IMR-90 (cell line): ENCODE results near the gene SYNPO2. TPM values are rescaled to one million over a fixed set of nuclear protein-coding genes. Genes with fewer than 3 reads are reported as not detected.
A peak's percentile ranks its signal among the peaks of the same experiment; 100 is the strongest.

ENCODE experiments used
- ATAC-seq: fragments of 200-7000 bp; cut with Tn5 transposase; 2 replicates; pipeline ENCODE4 v1.9.1; 2020; ENCODE audit warnings: low read depth, mild to moderate bottlenecking, moderate library complexity
- BruUV-seq: library from RNA; stranded (reverse); fragments of 400-500 nt; replicated peaks from 2 replicates; lab custom pipeline; 2021; lab: Mats Ljungman, UMichigan
- CTCF ChIA-PET: fragments of 300-600 bp; formaldehyde crosslinking; extraction: SDS; loops from one replicate; lab custom pipeline; 2021; ENCODE audit warnings: antibody characterized with exemption; lab: Yijun Ruan, JAX
- POLR2A ChIA-PET: fragments of 300-600 bp; sonication (Branson Sonifier 250); formaldehyde crosslinking; loops from one replicate; lab custom pipeline; 2022; ENCODE audit warnings: antibody characterized with exemption; ENCODE audit not compliant: unreplicated experiment; lab: Charles Lee
- DNase-seq: peaks from one replicate; pipeline ENCODE4 v3.0.0; 2013
- H2AFZ ChIP-seq: replicated peaks from 2 replicates; pipeline ENCODE3; 2013; ENCODE audit warnings: low read length, mild to moderate bottlenecking; ENCODE audit not compliant: poor library complexity
- H2AK5ac ChIP-seq: 2 replicates; pipeline ENCODE4 v1.6.1; 2013; ENCODE audit warnings: low read depth, low read length, inconsistent platforms
- H2AK9ac ChIP-seq: replicated peaks from 2 replicates; pipeline ENCODE3; 2013; ENCODE audit warnings: mild to moderate bottlenecking, low read depth, low read length, moderate library complexity; ENCODE audit not compliant: poor library complexity
- H2BK120ac ChIP-seq: 2 replicates; pipeline ENCODE4 v1.6.1; 2013; ENCODE audit warnings: low read depth, low read length, inconsistent platforms
- H2BK15ac ChIP-seq: 3 replicates; pipeline ENCODE4 v1.6.1; 2013; ENCODE audit warnings: low read depth, low read length, inconsistent platforms
- H2BK20ac ChIP-seq: 2 replicates; pipeline ENCODE4 v1.6.1; 2013; ENCODE audit warnings: low read depth, mild to moderate bottlenecking, inconsistent platforms, low read length, moderate library complexity
- H2BK5ac ChIP-seq: 2 replicates; pipeline ENCODE4 v1.6.1; 2013; ENCODE audit warnings: mild to moderate bottlenecking, low read depth, low read length, inconsistent platforms; ENCODE audit not compliant: poor library complexity, severe bottlenecking
- H3K14ac ChIP-seq: replicated peaks from 2 replicates; pipeline ENCODE4 v1.6.1; 2013; ENCODE audit warnings: low read depth, low read length, inconsistent platforms
- H3K18ac ChIP-seq: 2 replicates; pipeline ENCODE4 v1.6.1; 2013; ENCODE audit warnings: low read depth, low read length, control low read depth
- H3K23ac ChIP-seq: 2 replicates; pipeline ENCODE4 v1.6.1; 2013; ENCODE audit warnings: low read depth, low read length, inconsistent platforms
- H3K27ac ChIP-seq: 2 replicates; pipeline ENCODE4 v1.5.1; 2013; ENCODE audit warnings: mild to moderate bottlenecking, control low read depth, low read length; ENCODE audit not compliant: insufficient read depth
- H3K27me3 ChIP-seq: 2 replicates; pipeline ENCODE4 v1.6.1; 2013; ENCODE audit warnings: low read length; ENCODE audit not compliant: control insufficient read depth, insufficient read depth
- H3K36me3 ChIP-seq: 2 replicates; pipeline ENCODE4 v1.6.1; 2013; ENCODE audit warnings: low read length, mixed read lengths; ENCODE audit not compliant: control insufficient read depth, insufficient read depth
- H3K4ac ChIP-seq: 2 replicates; pipeline ENCODE4 v1.6.1; 2013; ENCODE audit warnings: low read depth, low read length, inconsistent platforms
- H3K4me1 ChIP-seq: 2 replicates; pipeline ENCODE4 v1.6.1; 2013; ENCODE audit warnings: low read length, mixed read lengths; ENCODE audit not compliant: control insufficient read depth, insufficient read depth
- H3K4me2 ChIP-seq: 2 replicates; pipeline ENCODE4 v1.6.1; 2013; ENCODE audit warnings: low read depth, mild to moderate bottlenecking, control low read depth, low read length, moderate library complexity
- H3K4me3 ChIP-seq: 2 replicates; pipeline ENCODE4 v1.5.1; 2013; ENCODE audit warnings: low read depth, mild to moderate bottlenecking, control low read depth, low read length, moderate library complexity; ENCODE audit not compliant: insufficient read depth
- H3K56ac ChIP-seq: 2 replicates; pipeline ENCODE4 v1.6.1; 2013; ENCODE audit warnings: low read length, inconsistent platforms; ENCODE audit not compliant: insufficient read depth; ENCODE audit errors: extremely low read depth
- H3K79me1 ChIP-seq, 2 experiments: 2 replicates each; pipeline ENCODE4 v1.6.1; 2013; ENCODE audit warnings: low read length in 2 of 2, inconsistent platforms in 1 of 2, low read depth in 1 of 2
- H3K9ac ChIP-seq: 2 replicates; pipeline ENCODE4 v1.6.1; 2013; ENCODE audit warnings: low read depth, low read length, control low read depth
- H3K9me1 ChIP-seq: 2 replicates; pipeline ENCODE4 v1.6.1; 2013; ENCODE audit warnings: low read length, inconsistent platforms; ENCODE audit not compliant: insufficient read depth
- H3K9me3 ChIP-seq: 2 replicates; pipeline ENCODE4 v1.6.1; 2013; ENCODE audit warnings: low read length; ENCODE audit not compliant: control insufficient read depth, insufficient read depth
- H4K20me1 ChIP-seq: 2 replicates; pipeline ENCODE4 v1.6.1; 2013; ENCODE audit warnings: low read length, inconsistent platforms; ENCODE audit not compliant: insufficient read depth
- H4K5ac ChIP-seq: 2 replicates; pipeline ENCODE4 v1.6.1; 2013; ENCODE audit warnings: mild to moderate bottlenecking, low read depth, low read length, control low read depth
- H4K8ac ChIP-seq, 2 experiments: 2 replicates each; pipeline ENCODE4 v1.6.1; 2013; ENCODE audit warnings: low read depth in 2 of 2, low read length in 2 of 2, control low read depth in 1 of 2, inconsistent platforms in 1 of 2
- H4K91ac ChIP-seq: 2 replicates; pipeline ENCODE4 v1.6.1; 2013; ENCODE audit warnings: low read depth, low read length, inconsistent platforms; ENCODE audit not compliant: insufficient read depth
- BHLHE40 ChIP-seq: fragments of 150-350 bp; IDR thresholded peaks from 2 replicates; pipeline ENCODE4 v1.6.1; 2016; ENCODE audit warnings: mild to moderate bottlenecking, low read depth, low read length
- CEBPB ChIP-seq: IDR thresholded peaks from 2 replicates; pipeline ENCODE4 v1.6.1; 2012; ENCODE audit warnings: low read depth, low read length, improper control_type of control experiment
- CHD1 ChIP-seq: IDR thresholded peaks from 2 replicates; pipeline ENCODE4 v1.6.1; 2012; ENCODE audit warnings: low read depth, low read length, improper control_type of control experiment
- FOS ChIP-seq: fragments of 150-350 bp; IDR thresholded peaks from 2 replicates; pipeline ENCODE4 v1.6.1; 2016; ENCODE audit warnings: low read depth, low read length
- MAFK ChIP-seq: IDR thresholded peaks from 2 replicates; pipeline ENCODE4 v1.6.1; 2012; ENCODE audit warnings: low read depth, low read length, improper control_type of control experiment
- MAZ ChIP-seq: IDR thresholded peaks from 2 replicates; pipeline ENCODE4 v1.6.1; 2012; ENCODE audit warnings: low read depth, mild to moderate bottlenecking, low read length, improper control_type of control experiment, moderate library complexity, borderline replicate concordance
- MXI1 ChIP-seq: IDR thresholded peaks from 2 replicates; pipeline ENCODE4 v1.6.1; 2012; ENCODE audit warnings: low read depth, mild to moderate bottlenecking, low read length, moderate library complexity, borderline replicate concordance
- NFE2L2 ChIP-seq: fragments of 150-350 bp; IDR thresholded peaks from 2 replicates; pipeline ENCODE4 v1.6.1; 2016; ENCODE audit warnings: low read depth, mild to moderate bottlenecking, low read length
- POLR2A ChIP-seq: IDR thresholded peaks from 2 replicates; pipeline ENCODE4 v1.6.1; 2012; ENCODE audit warnings: mild to moderate bottlenecking, low read depth, low read length
- RAD21 ChIP-seq: IDR thresholded peaks from 2 replicates; pipeline ENCODE4 v1.6.1; 2012; ENCODE audit warnings: low read length, improper control_type of control experiment
- RFX5 ChIP-seq: IDR thresholded peaks from 2 replicates; pipeline ENCODE4 v1.8.0; 2012; ENCODE audit warnings: low read depth, mild to moderate bottlenecking, low read length, moderate library complexity
- SMC3 ChIP-seq: fragments of 150-350 bp; IDR thresholded peaks from 2 replicates; pipeline ENCODE4 v1.6.1; 2016; ENCODE audit warnings: low read depth, mild to moderate bottlenecking, antibody characterized with exemption, low read length, moderate library complexity
- WGBS, 2 experiments: methylation state at CpG; one replicate each; pipeline versions ENCODE4 v1.1.5 to v1.1.7; 2013; ENCODE audit warnings: missing lambda C conversion rate in 2 of 2; ENCODE audit not compliant: insufficient read length in 1 of 2; ENCODE audit errors: extremely low coverage in 2 of 2; 5-methylcytosine and 5-hydroxymethylcytosine counted together
- dilution Hi-C: fragments of 300-500 bp; cut with HindIII; formaldehyde crosslinking; loops from one replicate; pipeline ENCODE4 v1.14.3; 2018; ENCODE audit warnings: low sequenced_read_pairs; ENCODE audit not compliant: unreplicated experiment
- in situ Hi-C: fragments of 300-500 bp; cut with MboI; formaldehyde crosslinking; loops from 3 replicates; pipeline ENCODE4 v1.14.3; 2019; ENCODE audit warnings: low sequenced_read_pairs, inconsistent platforms, mixed read lengths
- intact Hi-C: fragments of 100-400 bp; cut with micrococcal nuclease; formaldehyde crosslinking; loops from 2 replicates; pipeline ENCODE4 v1.10.0; 2022
- polyA plus RNA-seq, 3 experiments: library from polyadenylated mRNA; depleted of rRNA; stranded (reverse); fragments of >200 nt; gene quantifications; 2 replicates each; pipeline ENCODE4 v1.2.3, GENCODE V29; 2012; ENCODE audit warnings: low replicate concordance in 1 of 3
- total RNA-seq: library from RNA; depleted of rRNA; stranded (reverse); fragments of >200 nt; gene quantifications from 2 replicates; pipeline ENCODE4 v1.2.3, GENCODE V29; 2012
- TF ChIP-seq, protein P1 (sequence below): fragments of 150-350 bp; IDR thresholded peaks from 2 replicates; pipeline ENCODE4 v1.6.1; 2016; ENCODE audit warnings: low read depth, mild to moderate bottlenecking, low read length, moderate library complexity, borderline replicate concordance
- TF ChIP-seq, protein P2 (sequence below): conservative IDR thresholded peaks from 2 replicates; pipeline ENCODE4 v1.5.1; 2012; ENCODE audit warnings: mild to moderate bottlenecking, low read depth, low read length, improper control_type of control experiment
- TF ChIP-seq, protein P3 (sequence below): fragments of 150-350 bp; IDR thresholded peaks from 2 replicates; pipeline ENCODE4 v1.6.1; 2017; ENCODE audit warnings: mild to moderate bottlenecking, antibody characterized with exemption, low read length, low read depth

The SYNPO2 gene
- total and polyA plus RNA-seq, 2 of the 4 experiments (the other 2 are of a cell fraction), result 0.99 to 1.8 TPM

DNA sequence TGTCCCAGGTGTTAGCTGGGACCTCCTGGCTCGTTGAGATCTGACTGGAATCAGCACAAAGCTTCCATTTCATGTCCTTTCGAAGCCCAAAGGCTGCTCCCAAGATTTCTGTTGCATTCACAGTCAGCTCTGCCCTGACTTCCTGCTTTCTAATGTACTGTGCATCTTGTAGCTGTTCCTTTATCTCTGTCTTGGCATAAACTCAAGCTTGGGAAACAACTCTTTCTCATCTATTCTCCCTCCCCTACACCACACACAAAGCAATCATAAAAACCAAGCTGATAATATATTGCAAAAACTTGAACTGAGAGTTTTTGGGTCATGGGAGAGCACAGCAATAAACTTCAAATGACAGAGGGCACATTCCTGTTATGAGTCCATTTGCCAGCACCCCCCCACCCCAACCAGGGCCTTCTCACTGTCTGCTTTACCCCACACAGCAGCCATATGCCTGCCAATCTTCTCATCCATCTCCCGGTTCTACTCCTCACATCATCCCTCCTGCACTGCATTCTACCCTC, 76.3 kb downstream of the SYNPO2 start:
- POLR2A ChIA-PET, result no interaction called here
- TF ChIP-seq POLR2A, result no peak
- TF ChIP-seq NFE2L2, result no peak
- no peak for TF ChIP-seq MXI1
- TF ChIP-seq CHD1, result no peak
- TF ChIP-seq RFX5, result no peak
- TF ChIP-seq, protein P1, sequence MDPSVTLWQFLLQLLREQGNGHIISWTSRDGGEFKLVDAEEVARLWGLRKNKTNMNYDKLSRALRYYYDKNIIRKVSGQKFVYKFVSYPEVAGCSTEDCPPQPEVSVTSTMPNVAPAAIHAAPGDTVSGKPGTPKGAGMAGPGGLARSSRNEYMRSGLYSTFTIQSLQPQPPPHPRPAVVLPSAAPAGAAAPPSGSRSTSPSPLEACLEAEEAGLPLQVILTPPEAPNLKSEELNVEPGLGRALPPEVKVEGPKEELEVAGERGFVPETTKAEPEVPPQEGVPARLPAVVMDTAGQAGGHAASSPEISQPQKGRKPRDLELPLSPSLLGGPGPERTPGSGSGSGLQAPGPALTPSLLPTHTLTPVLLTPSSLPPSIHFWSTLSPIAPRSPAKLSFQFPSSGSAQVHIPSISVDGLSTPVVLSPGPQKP, result no peak
- TF ChIP-seq, protein P2, sequence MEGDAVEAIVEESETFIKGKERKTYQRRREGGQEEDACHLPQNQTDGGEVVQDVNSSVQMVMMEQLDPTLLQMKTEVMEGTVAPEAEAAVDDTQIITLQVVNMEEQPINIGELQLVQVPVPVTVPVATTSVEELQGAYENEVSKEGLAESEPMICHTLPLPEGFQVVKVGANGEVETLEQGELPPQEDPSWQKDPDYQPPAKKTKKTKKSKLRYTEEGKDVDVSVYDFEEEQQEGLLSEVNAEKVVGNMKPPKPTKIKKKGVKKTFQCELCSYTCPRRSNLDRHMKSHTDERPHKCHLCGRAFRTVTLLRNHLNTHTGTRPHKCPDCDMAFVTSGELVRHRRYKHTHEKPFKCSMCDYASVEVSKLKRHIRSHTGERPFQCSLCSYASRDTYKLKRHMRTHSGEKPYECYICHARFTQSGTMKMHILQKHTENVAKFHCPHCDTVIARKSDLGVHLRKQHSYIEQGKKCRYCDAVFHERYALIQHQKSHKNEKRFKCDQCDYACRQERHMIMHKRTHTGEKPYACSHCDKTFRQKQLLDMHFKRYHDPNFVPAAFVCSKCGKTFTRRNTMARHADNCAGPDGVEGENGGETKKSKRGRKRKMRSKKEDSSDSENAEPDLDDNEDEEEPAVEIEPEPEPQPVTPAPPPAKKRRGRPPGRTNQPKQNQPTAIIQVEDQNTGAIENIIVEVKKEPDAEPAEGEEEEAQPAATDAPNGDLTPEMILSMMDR, result no peak
- TF ChIP-seq MAFK, result no peak
- no peak for TF ChIP-seq MAZ
- TF ChIP-seq, protein P3, sequence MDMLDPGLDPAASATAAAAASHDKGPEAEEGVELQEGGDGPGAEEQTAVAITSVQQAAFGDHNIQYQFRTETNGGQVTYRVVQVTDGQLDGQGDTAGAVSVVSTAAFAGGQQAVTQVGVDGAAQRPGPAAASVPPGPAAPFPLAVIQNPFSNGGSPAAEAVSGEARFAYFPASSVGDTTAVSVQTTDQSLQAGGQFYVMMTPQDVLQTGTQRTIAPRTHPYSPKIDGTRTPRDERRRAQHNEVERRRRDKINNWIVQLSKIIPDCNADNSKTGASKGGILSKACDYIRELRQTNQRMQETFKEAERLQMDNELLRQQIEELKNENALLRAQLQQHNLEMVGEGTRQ, result no peak
- no peak for TF ChIP-seq RAD21
- no peak for TF ChIP-seq SMC3
- TF ChIP-seq BHLHE40, result no peak
- TF ChIP-seq CEBPB, result no peak
- no peak for TF ChIP-seq FOS

More for the DNA sequence above, 76.3 kb downstream of the SYNPO2 start:
- H3K4me2 ChIP-seq, result peak overlapping the region; percentile 40; the same call in 1 of the 2 replicates
- H4K8ac ChIP-seq, result peak overlapping the region; percentile 49 to 58; a peak in 3 of 4 replicates
- H2AFZ ChIP-seq, result peak overlapping the region; percentile 72
- ATAC-seq, result peak; percentile 25
- H3K27ac ChIP-seq, result peak overlapping the region; percentile 63; the same call in 1 of the 2 replicates
- peaks cover 7% of the 10 kb centered on the region for H3K9me1 ChIP-seq
- BruUV-seq, result no TSS peak
- no peak overlapping the region for H2AK9ac ChIP-seq
- H3K56ac ChIP-seq, result no peak overlapping the region
- peak; percentile 70 for DNase-seq
- peak overlapping the region; percentile 61; the same call in 1 of the 2 replicates for H3K9ac ChIP-seq
- H2BK120ac ChIP-seq, result peak overlapping the region; percentile 60
- peak overlapping the region; percentile 51; the same call in 1 of the 2 replicates for H4K5ac ChIP-seq
- in situ Hi-C loops, result loop anchor here (25.0 kb wide), 1 partner anchor 428 kb away; no protein-coding TSS in a partner anchor
- no peaks in the 10 kb centered on the region for H3K36me3 ChIP-seq
- intact Hi-C loops, result loop anchor here (5.0 to 10.0 kb wide), 3 partner anchors 48 to 540 kb away; no protein-coding TSS in a partner anchor
- dilution Hi-C loops, result no loop called here
- H3K18ac ChIP-seq, result peak overlapping the region; percentile 36
- peak overlapping the region; percentile 72; the same call in 1 of the 3 replicates for H2BK15ac ChIP-seq
- H3K4me1 ChIP-seq, result peaks cover 16% of the 10 kb centered on the region
- H3K4ac ChIP-seq, result peak overlapping the region; percentile 79; the same call in 1 of the 2 replicates
- no peaks in the 10 kb centered on the region for H3K9me3 ChIP-seq
- no peak overlapping the region for H2AK5ac ChIP-seq
- no peak overlapping the region for H3K4me3 ChIP-seq
- H4K20me1 ChIP-seq, result no peaks in the 10 kb centered on the region
- no peak overlapping the region for H3K23ac ChIP-seq
- H4K91ac ChIP-seq, result peak overlapping the region; percentile 51; the same call in 1 of the 2 replicates
- CTCF ChIA-PET, result no interaction called here
- H3K27me3 ChIP-seq, result no peaks in the 10 kb centered on the region
- H2BK20ac ChIP-seq, result peak overlapping the region; percentile 41; the same call in 1 of the 2 replicates
- H3K14ac ChIP-seq, result peak overlapping the region; percentile 23; the same call in 1 of the 2 replicates
- no peak overlapping the region for H2BK5ac ChIP-seq
- WGBS, 2 experiments, result 20% methylated on average over 2 of the region's 3 CpGs; no CpG with 5 or more reads in 1 of the 2 experiments
- H3K79me1 ChIP-seq, result no peaks in the 10 kb centered on the region
